Stomach (tissue), 4 donors: ENCODE measurements around the gene DEFB108B.
"Not testable (repeated sequence)": the region's sequence is repeated elsewhere in the genome, so short reads cannot be mapped to it uniquely, and the experiment has no call there.

Experiments used
- CTCF ChIP-seq, 7 experiments: fragments of 450-650 bp in 4 of 7; fragments of 200-600 bp in 3 of 7; sonication (generic) in 3 of 7; IDR thresholded peaks; one replicate each; pipeline ENCODE4 v1.5.1; 2016 to 2019; ENCODE audit warnings: antibody characterized with exemption in 7 of 7, control low read depth in 2 of 7, mild to moderate bottlenecking in 1 of 7
- POLR2A ChIP-seq, 4 donors: fragments of 450-650 bp; IDR thresholded peaks; one replicate each; pipeline ENCODE4 v1.6.1; 2016; ENCODE audit warnings: antibody characterized with exemption in 4 of 4, control low read depth in 2 of 4, mild to moderate bottlenecking in 1 of 4, moderate library complexity in 1 of 4

- TF ChIP-seq CTCF, POLR2A (IDR thresholded peaks at IDR 0.05): not testable (repeated sequence)
These were observed 36.9 kb downstream of the DEFB108B start for GRCh38 chr11:71869931-71870330.
